NB4 (cell line): ENCODE data around the gene CRADD.

Experiments
- DNase-seq: peaks from one replicate; pipeline ENCODE4 v3.0.0; 2010; ENCODE audit warnings: low read depth
- H3K4me3 ChIP-seq: one replicate; pipeline ENCODE4 v1.5.1; 2011; ENCODE audit warnings: mild to moderate bottlenecking, low read depth, low read length, moderate library complexity
- MYC ChIP-seq: IDR thresholded peaks from 2 replicates; pipeline ENCODE4 v1.6.1; 2011; ENCODE audit warnings: low read depth, low read length
- POLR2A ChIP-seq: IDR thresholded peaks from 2 replicates; pipeline ENCODE4 v1.6.1; 2011; ENCODE audit warnings: mild to moderate bottlenecking; ENCODE audit not compliant: insufficient read length; ENCODE audit errors: extremely low read depth
- TF ChIP-seq, protein P1 (sequence below): IDR thresholded peaks from one replicate; pipeline ENCODE4 v1.5.1; 2012; ENCODE audit warnings: low read depth, low read length
- TF ChIP-seq, protein P2 (sequence below): IDR thresholded peaks from 2 replicates; pipeline ENCODE4 v1.6.1; 2011; ENCODE audit warnings: low read depth, low read length

The CRADD gene

DNA sequence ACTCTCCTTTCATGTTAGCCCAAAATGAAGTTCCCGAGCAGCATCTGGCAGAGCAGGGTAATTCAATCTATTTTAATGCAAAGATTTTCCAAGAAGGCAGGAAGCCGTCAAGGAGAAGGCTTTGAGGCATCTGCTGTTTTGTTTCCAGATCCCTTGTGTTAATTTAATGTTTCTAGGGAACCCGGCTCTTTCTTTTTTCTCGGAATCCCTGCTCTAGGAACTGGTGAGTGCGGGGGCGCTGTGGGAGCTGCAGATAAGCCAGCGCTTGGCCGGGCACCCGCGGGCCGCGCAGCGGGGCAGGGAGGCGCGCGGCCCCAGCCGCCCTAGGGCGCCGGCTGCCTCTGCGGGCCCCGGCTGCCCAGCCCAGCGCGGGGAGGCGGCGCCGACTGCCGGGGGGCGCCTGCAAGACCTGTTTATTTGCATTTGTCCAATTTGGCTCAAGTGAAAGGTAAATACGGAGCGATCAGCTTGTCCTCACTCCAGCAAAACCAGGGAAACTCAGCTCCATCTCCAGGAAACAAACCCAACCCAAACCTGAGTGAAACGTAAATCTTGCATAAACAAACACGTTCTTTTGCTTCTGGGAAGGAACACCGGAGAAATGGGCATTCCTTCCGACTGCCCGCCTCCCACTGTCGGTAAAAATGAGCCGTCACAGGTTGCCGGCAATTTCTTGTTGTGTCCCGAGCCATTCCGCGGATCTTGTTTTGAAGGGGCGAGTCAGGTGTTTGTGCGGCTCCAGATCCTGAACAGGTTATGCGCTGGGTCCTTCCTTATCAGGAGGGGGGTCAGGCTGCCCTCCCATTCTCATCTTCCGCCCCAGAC, 65.1 kb downstream of the CRADD start:
- DNase-seq: peak; percentile 81
- peak overlapping the region; percentile 72 for H3K4me3 ChIP-seq
- TF ChIP-seq MYC (no peak; the same call in 1 of the 2 replicates), POLR2A (no peak)
- TF ChIP-seq, protein P1, sequence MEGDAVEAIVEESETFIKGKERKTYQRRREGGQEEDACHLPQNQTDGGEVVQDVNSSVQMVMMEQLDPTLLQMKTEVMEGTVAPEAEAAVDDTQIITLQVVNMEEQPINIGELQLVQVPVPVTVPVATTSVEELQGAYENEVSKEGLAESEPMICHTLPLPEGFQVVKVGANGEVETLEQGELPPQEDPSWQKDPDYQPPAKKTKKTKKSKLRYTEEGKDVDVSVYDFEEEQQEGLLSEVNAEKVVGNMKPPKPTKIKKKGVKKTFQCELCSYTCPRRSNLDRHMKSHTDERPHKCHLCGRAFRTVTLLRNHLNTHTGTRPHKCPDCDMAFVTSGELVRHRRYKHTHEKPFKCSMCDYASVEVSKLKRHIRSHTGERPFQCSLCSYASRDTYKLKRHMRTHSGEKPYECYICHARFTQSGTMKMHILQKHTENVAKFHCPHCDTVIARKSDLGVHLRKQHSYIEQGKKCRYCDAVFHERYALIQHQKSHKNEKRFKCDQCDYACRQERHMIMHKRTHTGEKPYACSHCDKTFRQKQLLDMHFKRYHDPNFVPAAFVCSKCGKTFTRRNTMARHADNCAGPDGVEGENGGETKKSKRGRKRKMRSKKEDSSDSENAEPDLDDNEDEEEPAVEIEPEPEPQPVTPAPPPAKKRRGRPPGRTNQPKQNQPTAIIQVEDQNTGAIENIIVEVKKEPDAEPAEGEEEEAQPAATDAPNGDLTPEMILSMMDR: peak; percentile 47
- TF ChIP-seq, protein P2, sequence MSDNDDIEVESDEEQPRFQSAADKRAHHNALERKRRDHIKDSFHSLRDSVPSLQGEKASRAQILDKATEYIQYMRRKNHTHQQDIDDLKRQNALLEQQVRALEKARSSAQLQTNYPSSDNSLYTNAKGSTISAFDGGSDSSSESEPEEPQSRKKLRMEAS: no peak

DNA sequence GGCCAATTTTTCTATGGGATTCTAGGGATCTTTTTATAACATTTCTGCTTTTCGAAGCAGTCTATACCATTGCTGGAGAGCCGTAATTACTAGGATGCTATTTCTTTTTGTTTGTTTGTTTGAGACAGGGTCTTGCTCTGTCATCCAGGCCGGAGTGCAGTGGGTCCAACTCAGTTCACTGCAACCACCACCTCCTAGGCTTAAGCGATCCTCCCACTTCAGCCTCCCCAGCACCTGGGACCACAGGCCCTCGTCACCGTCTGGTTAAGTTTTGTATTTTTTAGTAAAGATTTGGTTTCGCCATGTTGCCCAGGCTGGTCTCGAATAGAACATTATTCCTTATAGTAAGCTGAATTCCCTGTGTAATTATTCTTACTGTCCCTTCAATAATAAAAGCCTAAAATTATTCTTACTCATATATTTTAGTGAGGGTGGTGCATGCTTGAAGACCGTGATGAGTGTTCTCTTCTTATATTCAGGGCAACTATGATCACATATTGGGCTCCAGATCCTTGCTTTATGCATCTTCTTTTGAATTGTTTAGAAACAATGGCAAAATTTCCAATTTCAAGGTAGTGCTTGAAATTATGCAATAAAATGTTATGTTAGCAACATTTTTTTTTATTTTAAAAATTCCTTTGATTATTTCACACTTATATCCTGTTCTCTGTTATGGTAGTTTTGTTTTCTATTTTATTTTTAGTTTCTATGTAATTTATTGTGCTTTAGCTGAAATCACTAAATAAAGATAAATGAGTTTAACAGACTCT, 66.2 kb downstream of the CRADD start:
- TF ChIP-seq, protein P1: no peak

DNA sequence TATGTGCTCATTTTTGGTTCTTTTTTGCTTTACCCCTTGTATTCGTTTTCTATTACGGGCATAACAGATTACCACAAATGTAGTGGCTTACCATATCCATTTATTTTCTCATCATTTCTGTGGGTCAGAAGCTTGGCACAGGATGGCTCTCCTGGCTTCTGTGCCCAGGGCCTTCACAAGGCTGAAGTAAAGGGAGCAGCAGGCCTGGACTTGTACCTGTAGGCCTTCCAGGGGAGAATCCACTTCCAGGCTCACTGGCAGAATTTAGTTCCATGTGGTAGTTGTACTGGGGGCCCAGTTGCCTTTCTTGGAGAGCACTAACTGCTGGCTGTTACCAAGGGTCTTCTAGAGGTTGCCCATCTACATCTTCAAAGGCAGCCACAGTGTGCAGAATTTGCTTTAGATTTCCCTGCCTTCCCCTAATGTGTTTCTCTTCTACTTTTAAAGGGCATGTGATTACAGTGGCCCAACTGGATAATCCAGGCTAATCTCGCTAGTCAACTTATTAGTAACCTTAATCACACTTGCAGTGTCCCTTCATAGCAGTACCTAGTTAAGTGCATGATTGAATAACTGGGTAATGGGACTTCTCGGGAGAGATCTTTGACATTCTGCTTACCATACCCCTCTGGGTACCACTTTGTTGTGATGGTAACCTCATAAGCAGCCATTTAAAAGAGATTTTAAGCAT, 67.0 kb downstream of the CRADD start:
- H3K4me3 ChIP-seq: no peak overlapping the region
- TF ChIP-seq MYC (no peak), POLR2A (no peak)
- TF ChIP-seq, protein P2: no peak
- TF ChIP-seq, protein P1: no peak
- no peak for DNase-seq

More for the DNA sequence above, 66.2 kb downstream of the CRADD start:
- no peak for DNase-seq
- H3K4me3 ChIP-seq: no peak overlapping the region

GRCh38 chr12:93745286-93745685, 68.1 kb downstream of the CRADD start:
- TF ChIP-seq, protein P1: no peak
- TF ChIP-seq MYC (no peak), POLR2A (no peak)
- TF ChIP-seq, protein P2: no peak
- no peak for DNase-seq
- H3K4me3 ChIP-seq: no peak overlapping the region

DNA sequence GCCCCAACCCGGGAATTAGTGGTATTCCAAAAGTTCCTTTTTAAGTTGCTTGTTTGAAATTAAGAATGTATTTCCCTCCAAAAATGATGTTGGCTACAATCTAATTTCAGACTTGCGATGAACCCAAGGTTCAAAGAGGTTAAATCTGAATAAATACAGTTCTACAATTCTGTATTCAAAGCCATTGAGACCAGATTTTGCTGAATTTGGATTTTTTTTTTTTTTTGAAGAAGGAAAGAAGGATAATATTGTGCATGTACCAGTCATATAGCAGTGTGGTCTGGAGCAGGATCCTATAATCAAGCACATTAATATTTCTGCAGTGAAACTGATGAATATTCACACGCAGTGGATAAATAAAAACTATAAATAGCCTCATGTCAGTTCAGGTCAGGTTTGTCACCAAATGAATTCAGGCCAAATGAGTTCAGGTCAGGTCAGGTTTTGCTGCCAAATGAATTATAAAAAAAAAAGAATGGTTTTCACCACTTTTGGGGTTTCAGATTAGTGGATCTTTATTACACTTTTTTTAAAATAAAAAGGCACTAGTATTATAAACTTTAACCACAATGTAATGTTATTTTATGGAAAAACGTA, 69.5 kb downstream of the CRADD start:
- TF ChIP-seq, protein P1: no peak
- no peak for TF ChIP-seq POLR2A
- no peak for TF ChIP-seq MYC
- TF ChIP-seq, protein P2: no peak
- H3K4me3 ChIP-seq: no peak overlapping the region
- no peak for DNase-seq
